Glomerular visceral epithelial cell (primary cell): Measurements from ENCODE around the gene RBM43.
"Not testable (repeated sequence)": the region's sequence is repeated elsewhere in the genome, so short reads cannot be mapped to it uniquely, and the experiment has no call there.

Experiments
- DNase-seq: peaks from one replicate; pipeline ENCODE4 v3.0.0-alpha.2; 2016; ENCODE audit errors: extremely low spot score

RBM43 gene

GRCh38 chr2:151268085-151268484 lies 6.4 kb upstream of the RBM43 start:
- no peak for DNase-seq

GRCh38 chr2:151267537-151267936 lies 5.9 kb upstream of the RBM43 start:
- DNase-seq: no peak

GRCh38 chr2:151265991-151266390 lies 4.3 kb upstream of the RBM43 start:
- DNase-seq: no peak

GRCh38 chr2:151264157-151264825 lies 2.6 kb upstream of the RBM43 start:
- peak; percentile 42 for DNase-seq

- no peak for DNase-seq
Observed at GRCh38 chr2:151262629-151263028, 966 bp upstream of the RBM43 start.

- no peak for DNase-seq
Observed at GRCh38 chr2:151261977-151262291, 271 bp upstream of the RBM43 start.

GRCh38 chr2:151260573-151261230 lies 961 bp downstream of the RBM43 start:
- no peak for DNase-seq

- peak; percentile 80 for DNase-seq
Observed at GRCh38 chr2:151258121-151258520, 3.5 kb downstream of the RBM43 start.

- no peak for DNase-seq
Observed at GRCh38 chr2:151252646-151253045, 9.0 kb downstream of the RBM43 start.

GRCh38 chr2:151251012-151251411 lies 10.7 kb downstream of the RBM43 start:
- no peak for DNase-seq

- DNase-seq: no peak
Observed at GRCh38 chr2:151247432-151247831, 14.2 kb downstream of the RBM43 start.

GRCh38 chr2:151246152-151246551 lies 15.5 kb downstream of the RBM43 start:
- DNase-seq: no peak

GRCh38 chr2:151243468-151243867 lies 18.2 kb downstream of the RBM43 start:
- no peak for DNase-seq

- no peak for DNase-seq
Observed at GRCh38 chr2:151241224-151241623, 20.4 kb downstream of the RBM43 start.

GRCh38 chr2:151240433-151240832 lies 21.2 kb downstream of the RBM43 start:
- no peak for DNase-seq

GRCh38 chr2:151239624-151240023 lies 22.0 kb downstream of the RBM43 start:
- DNase-seq: no peak

- peak; percentile 80 for DNase-seq
Observed at GRCh38 chr2:151238527-151239487, 22.9 kb downstream of the RBM43 start.

- peak; percentile 28 for DNase-seq
Observed at GRCh38 chr2:151237422-151238025, 24.1 kb downstream of the RBM43 start.

- not testable (repeated sequence) for DNase-seq
Observed at GRCh38 chr2:151233760-151234159, 27.9 kb downstream of the RBM43 start.

- DNase-seq: not testable (repeated sequence)
Observed at GRCh38 chr2:151233288-151233687, 28.4 kb downstream of the RBM43 start.

- no peak for DNase-seq
Observed at GRCh38 chr2:151230627-151231140, 31.0 kb downstream of the RBM43 start.
